Fibroblast of villous mesenchyme (primary cell): Measurements from ENCODE around the gene SLC35F3. TPM values are rescaled to one million over a fixed set of nuclear protein-coding genes. Genes with fewer than 3 reads are reported as not detected.

Experiments
- DNase-seq: peaks from one replicate; pipeline ENCODE4 v3.0.0-alpha.2; 2010; ENCODE audit warnings: low read depth
- H3K4me3 ChIP-seq: 2 replicates; pipeline ENCODE4 v1.5.1; 2011; ENCODE audit warnings: low read depth, mild to moderate bottlenecking, low read length
- total RNA-seq: library from RNA; depleted of rRNA; stranded (reverse); fragments of >200 nt; gene quantifications from 2 replicates; pipeline ENCODE4 v1.2.3, GENCODE V29; 2012
- TF ChIP-seq, protein P1 (sequence below): IDR thresholded peaks from 2 replicates; pipeline ENCODE4 v1.5.1; 2012; ENCODE audit warnings: low read depth, mild to moderate bottlenecking, low read length; ENCODE audit not compliant: insufficient read depth

SLC35F3 gene
- total RNA-seq, 1 donor: 1.7 TPM

DNA sequence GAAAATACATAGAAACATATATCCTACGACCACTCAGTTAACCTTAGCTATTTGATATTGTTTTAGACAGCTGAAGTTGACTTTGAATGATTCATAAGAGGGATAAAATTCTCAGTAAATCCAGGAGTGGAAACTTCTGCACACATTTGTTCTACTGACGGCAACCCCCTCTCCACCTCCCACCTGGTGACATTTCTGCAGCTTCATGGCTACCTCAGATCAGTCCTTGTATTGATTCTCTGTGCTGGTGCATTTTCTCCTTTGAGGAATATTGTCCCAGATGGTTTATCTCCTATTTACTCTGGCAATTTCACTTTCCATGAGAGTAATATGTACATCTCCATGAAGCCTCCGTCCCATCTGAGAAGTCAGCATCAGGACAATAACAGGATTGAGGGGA, 411.1 kb downstream of the SLC35F3 start:
- no peak overlapping the region for H3K4me3 ChIP-seq
- TF ChIP-seq, protein P1, sequence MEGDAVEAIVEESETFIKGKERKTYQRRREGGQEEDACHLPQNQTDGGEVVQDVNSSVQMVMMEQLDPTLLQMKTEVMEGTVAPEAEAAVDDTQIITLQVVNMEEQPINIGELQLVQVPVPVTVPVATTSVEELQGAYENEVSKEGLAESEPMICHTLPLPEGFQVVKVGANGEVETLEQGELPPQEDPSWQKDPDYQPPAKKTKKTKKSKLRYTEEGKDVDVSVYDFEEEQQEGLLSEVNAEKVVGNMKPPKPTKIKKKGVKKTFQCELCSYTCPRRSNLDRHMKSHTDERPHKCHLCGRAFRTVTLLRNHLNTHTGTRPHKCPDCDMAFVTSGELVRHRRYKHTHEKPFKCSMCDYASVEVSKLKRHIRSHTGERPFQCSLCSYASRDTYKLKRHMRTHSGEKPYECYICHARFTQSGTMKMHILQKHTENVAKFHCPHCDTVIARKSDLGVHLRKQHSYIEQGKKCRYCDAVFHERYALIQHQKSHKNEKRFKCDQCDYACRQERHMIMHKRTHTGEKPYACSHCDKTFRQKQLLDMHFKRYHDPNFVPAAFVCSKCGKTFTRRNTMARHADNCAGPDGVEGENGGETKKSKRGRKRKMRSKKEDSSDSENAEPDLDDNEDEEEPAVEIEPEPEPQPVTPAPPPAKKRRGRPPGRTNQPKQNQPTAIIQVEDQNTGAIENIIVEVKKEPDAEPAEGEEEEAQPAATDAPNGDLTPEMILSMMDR: no peak
- no peak for DNase-seq

DNA sequence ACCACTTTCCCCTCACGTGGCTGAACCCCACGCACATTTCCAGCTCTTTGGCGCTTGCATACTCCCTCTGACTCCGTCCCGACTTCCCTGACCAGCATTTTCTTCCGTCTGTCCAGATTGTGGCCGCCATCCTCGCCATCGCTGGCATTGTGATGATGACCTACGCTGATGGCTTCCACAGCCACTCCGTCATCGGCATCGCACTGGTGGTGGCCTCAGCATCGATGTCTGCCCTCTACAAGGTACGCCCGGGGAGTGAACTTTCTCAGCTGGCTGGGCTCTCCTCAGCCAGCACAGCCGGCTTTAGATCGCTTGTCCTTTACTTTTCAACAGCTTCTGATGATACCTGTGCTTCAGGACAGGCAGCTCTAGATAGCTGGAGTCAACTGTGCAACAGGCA, 412.0 kb downstream of the SLC35F3 start:
- no peak overlapping the region for H3K4me3 ChIP-seq
- TF ChIP-seq, protein P1: no peak
- no peak for DNase-seq

DNA sequence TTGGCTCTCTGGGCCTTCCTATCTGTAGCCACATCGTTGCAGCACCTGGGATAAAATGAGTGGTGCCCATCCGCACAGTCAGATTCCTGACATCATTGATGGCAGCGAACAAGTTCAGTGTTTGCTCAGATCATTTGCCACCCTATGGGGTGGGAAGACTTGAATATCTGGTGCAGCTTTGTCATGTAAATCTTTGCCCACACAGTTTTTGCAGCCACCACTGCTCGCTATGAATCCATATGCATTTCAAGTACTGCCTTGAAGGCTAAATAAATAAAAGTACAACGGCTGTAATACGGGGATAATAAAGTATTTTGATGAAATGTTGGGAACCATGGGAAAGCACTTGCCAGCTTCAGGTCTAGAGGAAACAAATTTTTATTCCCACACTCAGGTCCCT, 412.5 kb downstream of the SLC35F3 start:
- no peak for DNase-seq
- TF ChIP-seq, protein P1: no peak

DNA sequence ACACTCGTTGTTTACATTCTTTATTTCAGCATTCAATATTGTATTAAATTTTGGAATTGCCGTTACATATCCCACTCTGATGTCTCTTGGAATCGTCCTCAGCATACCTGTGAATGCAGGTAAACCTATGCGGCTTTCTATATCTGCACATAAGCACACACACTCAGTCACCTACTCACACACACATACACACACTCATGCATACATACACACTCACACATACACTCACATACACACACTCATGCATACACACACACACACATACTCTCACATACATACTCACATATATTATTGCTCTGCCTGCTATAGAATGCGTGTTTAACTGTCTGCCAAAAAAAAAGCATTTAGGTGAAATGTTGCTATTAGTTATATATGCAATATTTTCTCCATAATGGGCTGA, 415.6 kb downstream of the SLC35F3 start:
- no peak for DNase-seq
- TF ChIP-seq, protein P1: no peak
- H3K4me3 ChIP-seq: no peak overlapping the region

More for the DNA sequence above, 412.5 kb downstream of the SLC35F3 start:
- no peak overlapping the region for H3K4me3 ChIP-seq

DNA sequence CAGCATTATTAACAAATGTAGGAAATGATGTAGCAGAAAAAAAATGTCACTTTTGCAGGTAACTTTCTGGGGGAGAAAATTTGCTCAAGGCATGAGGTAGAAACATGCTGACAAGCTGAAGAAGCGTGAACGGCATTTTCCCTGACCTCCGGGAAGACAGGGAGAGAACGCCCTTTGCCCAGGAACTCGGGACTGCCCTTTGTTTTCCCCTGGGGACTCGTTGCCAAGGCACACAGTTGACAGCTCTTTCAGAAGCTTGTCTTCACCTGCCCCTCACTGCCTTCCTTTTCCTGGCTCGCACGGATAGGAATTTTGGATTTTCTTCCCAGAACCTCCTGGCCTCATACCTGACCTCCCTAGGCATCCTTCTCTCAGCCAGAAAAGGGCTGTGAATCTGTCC, 416.1 kb downstream of the SLC35F3 start:
- H3K4me3 ChIP-seq: no peak overlapping the region
- TF ChIP-seq, protein P1: no peak
- DNase-seq: no peak

DNA sequence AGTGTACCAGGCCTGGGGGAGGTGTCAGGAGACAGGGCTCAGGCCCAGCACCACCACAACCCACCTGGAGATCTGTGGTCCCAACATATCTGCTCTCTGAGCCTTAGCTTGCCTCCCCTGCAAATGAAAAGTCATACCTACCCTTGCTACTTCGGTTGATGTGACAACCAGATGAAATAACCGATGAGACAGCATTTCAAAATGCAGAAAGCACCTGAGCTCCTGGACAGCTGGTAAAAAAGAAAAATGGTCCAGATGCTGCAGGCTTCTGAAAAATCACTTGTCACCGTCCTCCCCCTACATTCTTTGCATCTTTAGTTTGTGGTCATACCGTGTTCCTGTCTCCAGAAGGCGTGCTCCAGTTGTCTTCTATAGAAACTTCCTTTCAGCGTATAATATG, 416.8 kb downstream of the SLC35F3 start:
- no peak for DNase-seq
- TF ChIP-seq, protein P1: no peak
- H3K4me3 ChIP-seq: no peak overlapping the region

DNA sequence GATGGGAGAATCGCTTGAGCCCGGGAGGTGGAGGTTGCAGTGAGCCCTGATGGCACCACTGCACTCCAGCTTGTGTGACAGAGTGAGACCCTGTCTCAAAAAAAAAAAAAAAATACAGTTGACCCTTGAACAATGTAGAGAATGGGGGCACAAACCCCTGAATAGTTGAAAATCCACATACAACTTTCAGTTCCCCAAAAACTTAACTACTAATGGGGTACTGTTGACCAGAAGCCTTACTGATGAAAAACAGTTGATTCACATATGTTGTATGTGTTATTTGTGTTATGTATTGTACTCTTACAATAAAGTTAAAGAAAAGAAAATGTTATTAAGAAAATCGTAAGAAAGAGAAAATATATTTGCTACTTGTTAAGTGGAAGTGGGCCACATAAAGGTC, 417.6 kb downstream of the SLC35F3 start:
- DNase-seq: no peak
- no peak overlapping the region for H3K4me3 ChIP-seq
- TF ChIP-seq, protein P1: no peak
